Vagina (tissue), 2 donors: ENCODE measurements around the gene GATA6.

Source experiments
- CTCF ChIP-seq, 3 experiments: fragments of 450-650 bp in 2 of 3; fragments of 200-600 bp in 1 of 3; sonication (generic) in 1 of 3; IDR thresholded peaks; one replicate each; pipeline ENCODE4 v1.5.1; 2017 to 2019; ENCODE audit warnings: antibody characterized with exemption in 3 of 3, mild to moderate bottlenecking in 2 of 3, moderate library complexity in 2 of 3
- POLR2A ChIP-seq, 2 donors: fragments of 450-650 bp; IDR thresholded peaks; one replicate each; pipeline ENCODE4 v1.6.1; 2017; ENCODE audit warnings: antibody characterized with exemption in 2 of 2, mild to moderate bottlenecking in 2 of 2, moderate library complexity in 2 of 2

GRCh38 chr18:22189449-22190166, 20.2 kb downstream of the GATA6 start:
- no peak for TF ChIP-seq POLR2A (IDR thresholded peaks at IDR 0.05)
- TF ChIP-seq CTCF (IDR thresholded peaks at IDR 0.05), result no peak
